IPS-11a (cell line): ENCODE data around the gene SPIRE1.

Experiments
- H3K4me3 ChIP-seq: one replicate; pipeline ENCODE4 v1.5.1; 2013; ENCODE audit warnings: low read depth, low read length, control low read depth

SPIRE1 gene

GRCh38 chr18:12455496-12455895, 202.4 kb downstream of the SPIRE1 start:
- no peak overlapping the region for H3K4me3 ChIP-seq

- H3K4me3 ChIP-seq = no peak overlapping the region
Observed at GRCh38 chr18:12452784-12453183, 205.1 kb downstream of the SPIRE1 start.

- H3K4me3 ChIP-seq = no peak overlapping the region
Observed at GRCh38 chr18:12451428-12451827, 206.5 kb downstream of the SPIRE1 start.

GRCh38 chr18:12449051-12449785, 208.7 kb downstream of the SPIRE1 start:
- H3K4me3 ChIP-seq = no peak overlapping the region

GRCh38 chr18:12445554-12445953, 212.4 kb downstream of the SPIRE1 start:
- no peak overlapping the region for H3K4me3 ChIP-seq

GRCh38 chr18:12443551-12443950, 214.4 kb downstream of the SPIRE1 start:
- H3K4me3 ChIP-seq = no peak overlapping the region

- H3K4me3 ChIP-seq = no peak overlapping the region
Observed at GRCh38 chr18:12442946-12443345, 215.0 kb downstream of the SPIRE1 start.

- no peak overlapping the region for H3K4me3 ChIP-seq
Observed at GRCh38 chr18:12441475-12442034, 216.4 kb downstream of the SPIRE1 start.

- H3K4me3 ChIP-seq = no peak overlapping the region
Observed at GRCh38 chr18:12438257-12438656, 219.7 kb downstream of the SPIRE1 start.

- H3K4me3 ChIP-seq = no peak overlapping the region
Observed at GRCh38 chr18:12435867-12436266, 222.0 kb downstream of the SPIRE1 start.

GRCh38 chr18:12434541-12434929, 223.4 kb downstream of the SPIRE1 start:
- no peak overlapping the region for H3K4me3 ChIP-seq

- H3K4me3 ChIP-seq = no peak overlapping the region
Observed at GRCh38 chr18:12433829-12434540, 223.9 kb downstream of the SPIRE1 start.

- no peak overlapping the region for H3K4me3 ChIP-seq
Observed at GRCh38 chr18:12432881-12433280, 225.0 kb downstream of the SPIRE1 start.

- H3K4me3 ChIP-seq = no peak overlapping the region
Observed at GRCh38 chr18:12432196-12432595, 225.7 kb downstream of the SPIRE1 start.

GRCh38 chr18:12431561-12431960, 226.3 kb downstream of the SPIRE1 start:
- no peak overlapping the region for H3K4me3 ChIP-seq

- H3K4me3 ChIP-seq = no peak overlapping the region
Observed at GRCh38 chr18:12430137-12430990, 227.5 kb downstream of the SPIRE1 start.

GRCh38 chr18:12429556-12429955, 228.4 kb downstream of the SPIRE1 start:
- no peak overlapping the region for H3K4me3 ChIP-seq

GRCh38 chr18:12428923-12429322, 229.0 kb downstream of the SPIRE1 start:
- no peak overlapping the region for H3K4me3 ChIP-seq

- H3K4me3 ChIP-seq = no peak overlapping the region
Observed at GRCh38 chr18:12426924-12427323, 231.0 kb downstream of the SPIRE1 start.

GRCh38 chr18:12424252-12424651, 233.7 kb downstream of the SPIRE1 start:
- H3K4me3 ChIP-seq = no peak overlapping the region

- H3K4me3 ChIP-seq = no peak overlapping the region
Observed at GRCh38 chr18:12423820-12424219, 234.1 kb downstream of the SPIRE1 start.
